Panc1 (cell line): ENCODE results near the gene SPATA13.

Source experiments
- CTCF ChIP-seq: fragments of 450-650 bp; IDR thresholded peaks from 2 replicates; pipeline ENCODE4 v1.5.1; 2017; ENCODE audit warnings: mild to moderate bottlenecking
- SIN3A ChIP-seq: IDR thresholded peaks from 2 replicates; pipeline ENCODE4 v1.6.1; 2012; ENCODE audit warnings: low read depth, mild to moderate bottlenecking, low read length, moderate library complexity, borderline replicate concordance; ENCODE audit not compliant: insufficient read depth

DNA sequence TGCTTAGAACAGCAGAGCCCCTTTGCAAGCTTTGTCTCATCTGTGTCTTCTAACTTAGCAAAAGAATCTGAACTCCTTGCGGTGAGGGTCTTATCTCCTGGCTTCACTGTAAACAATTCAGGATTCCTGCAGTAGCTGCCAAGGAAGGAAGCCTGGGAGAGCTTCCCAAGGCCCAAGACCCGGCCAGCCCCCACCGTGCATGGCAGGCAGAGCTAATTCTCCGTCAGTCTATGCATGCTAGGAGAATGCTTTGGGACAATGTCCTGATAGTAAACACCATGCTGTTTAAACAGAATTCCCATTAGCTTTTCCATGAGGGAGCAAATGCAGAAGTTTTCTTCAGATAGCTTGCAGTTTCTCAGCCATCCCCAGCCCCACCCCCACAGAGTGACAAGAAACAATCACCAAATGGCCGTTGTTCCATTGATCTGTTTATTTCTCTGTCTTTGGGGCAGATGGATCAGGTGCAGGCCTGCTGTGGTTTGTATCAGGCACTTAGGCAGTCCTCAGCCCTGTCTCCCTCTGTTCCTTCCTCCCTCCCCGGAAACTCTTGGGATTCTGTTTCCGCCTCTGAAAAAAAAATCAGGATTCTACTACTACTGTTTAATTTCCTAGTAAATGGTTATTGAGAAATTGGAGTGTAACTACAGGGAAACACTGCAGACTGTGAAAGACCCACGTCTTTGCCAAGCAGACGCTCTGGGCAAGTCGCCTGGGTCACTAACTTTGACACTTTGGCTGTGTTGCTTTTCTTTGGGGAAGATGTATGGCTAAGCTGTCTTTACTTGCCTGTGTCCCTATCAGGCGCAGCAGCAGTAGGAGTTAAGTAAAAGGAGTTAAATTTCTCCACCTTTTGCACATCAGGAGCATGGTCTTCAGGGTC, 40.7 kb upstream of the SPATA13 start:
- no peak for TF ChIP-seq CTCF
- no peak for TF ChIP-seq SIN3A
